GM12878 (cell line): ENCODE measurements around the gene KCTD19. TPM values are rescaled to one million over a fixed set of nuclear protein-coding genes. Genes with fewer than 3 reads are reported as not detected.

ENCODE experiments used
- ATF7 ChIP-seq: fragments of 450-650 bp; IDR thresholded peaks from 2 replicates; pipeline ENCODE4 v1.6.1; 2016; ENCODE audit warnings: low read depth, mild to moderate bottlenecking
- BMI1 ChIP-seq: fragments of 450-650 bp; IDR thresholded peaks from 2 replicates; pipeline ENCODE4 v1.6.1; 2016; ENCODE audit warnings: mild to moderate bottlenecking, moderate library complexity, borderline replicate concordance
- CHD2 ChIP-seq: IDR thresholded peaks from 2 replicates; pipeline ENCODE4 v1.6.1; 2011; ENCODE audit warnings: low read depth, low read length, improper control_type of control experiment, borderline replicate concordance
- EED ChIP-seq: sonication (generic); IDR thresholded peaks from 2 replicates; pipeline ENCODE4 v1.6.1; 2016; ENCODE audit warnings: antibody characterized with exemption, low read depth
- NBN ChIP-seq: fragments of 450-650 bp; IDR thresholded peaks from 2 replicates; pipeline ENCODE4 v1.6.1; 2016
- NFYB ChIP-seq: IDR thresholded peaks from 2 replicates; pipeline ENCODE4 v1.6.1; 2011; ENCODE audit warnings: low read depth, mild to moderate bottlenecking, low read length, improper control_type of control experiment, moderate library complexity; ENCODE audit not compliant: insufficient read depth
- POLR2A ChIP-seq: IDR thresholded peaks from 2 replicates; pipeline ENCODE4 v1.6.1; 2011; ENCODE audit warnings: low read depth, mild to moderate bottlenecking, low read length
- POLR2AphosphoS2 ChIP-seq: IDR thresholded peaks from 2 replicates; pipeline ENCODE4 v1.6.1; 2011; ENCODE audit warnings: low read depth, mild to moderate bottlenecking, low read length, improper control_type of control experiment, moderate library complexity
- RAD21 ChIP-seq: IDR thresholded peaks from 2 replicates; pipeline ENCODE4 v1.6.1; 2011; ENCODE audit warnings: mild to moderate bottlenecking, low read depth, low read length, moderate library complexity; ENCODE audit not compliant: insufficient read depth
- RCOR1 ChIP-seq: conservative IDR thresholded peaks from 2 replicates; pipeline ENCODE4 v1.6.1; 2012; ENCODE audit warnings: low read depth, low read length, improper control_type of control experiment
- SIN3A ChIP-seq: IDR thresholded peaks from 2 replicates; pipeline ENCODE4 v1.6.1; 2012; ENCODE audit warnings: low read depth, low read length, improper control_type of control experiment
- SIX5 ChIP-seq: IDR thresholded peaks from 2 replicates; pipeline ENCODE4 v1.6.1; 2011; ENCODE audit warnings: mild to moderate bottlenecking, low read depth, low read length, moderate library complexity; ENCODE audit not compliant: severe bottlenecking
- SPI1 ChIP-seq: IDR thresholded peaks from 2 replicates; pipeline ENCODE4 v1.6.1; 2011; ENCODE audit warnings: low read depth, mild to moderate bottlenecking, low read length, moderate library complexity, borderline replicate concordance; ENCODE audit not compliant: insufficient read depth
- TAF1 ChIP-seq: IDR thresholded peaks from 2 replicates; pipeline ENCODE4 v1.6.1; 2011; ENCODE audit warnings: mild to moderate bottlenecking, low read depth, low read length, borderline replicate concordance
- polyA plus RNA-seq, 11 experiments: library from polyadenylated mRNA; depleted of rRNA in 4 of 11; unstranded in 6 of 11; stranded (reverse) in 5 of 11; fragments of >200 nt; fragmentation: Nextera tagmentation in 4 of 11; fragmentation: Illumina TruSeq in 1 of 11; extraction: Ambion mirVana in 4 of 11; extraction: Trizol in 1 of 11; gene quantifications; 1 replicate in 1 of 11; 2 replicates in 10 of 11; pipeline versions ENCODE4 v1.2.1 to v1.2.3, GENCODE V29; 2011 to 2016; ENCODE audit warnings: inconsistent platforms in 2 of 11, missing spikeins in 2 of 11, low read depth in 1 of 11
- total RNA-seq, 4 experiments: library from RNA; depleted of rRNA in 3 of 4; stranded (reverse); fragments of >200 nt in 3 of 4; fragmentation: Illumina TruSeq in 1 of 4; extraction: Trizol in 1 of 4; gene quantifications; 2 replicates each; pipeline versions ENCODE4 v1.2.1 to v1.2.3, GENCODE V29; 2013 to 2021
- TF ChIP-seq, protein P1 (sequence below): fragments of 450-650 bp; formaldehyde crosslinking; IDR thresholded peaks from 2 replicates; pipeline ENCODE4 v1.4.0; 2020; ENCODE audit warnings: mild to moderate bottlenecking, moderate library complexity
- TF ChIP-seq, protein P2 (sequence below), 3 experiments: IDR thresholded peaks in 2 of 3; conservative IDR thresholded peaks in 1 of 3; 2 replicates each; pipeline ENCODE4 v1.5.1; 2011; ENCODE audit warnings: low read depth in 3 of 3, low read length in 3 of 3, mild to moderate bottlenecking in 3 of 3, control low read depth in 2 of 3, moderate library complexity in 2 of 3, inconsistent platforms in 1 of 3, mixed read lengths in 1 of 3; ENCODE audit not compliant: control insufficient read depth in 2 of 3, insufficient read depth in 1 of 3; ENCODE audit errors: extremely low read depth in 1 of 3

KCTD19 gene
- total and polyA plus RNA-seq, 10 of the 15 experiments (the other 5 are each of a cell fraction or from before 2014, with no cell fraction given): 1.6 to 8.9 (median 3.9) TPM

DNA sequence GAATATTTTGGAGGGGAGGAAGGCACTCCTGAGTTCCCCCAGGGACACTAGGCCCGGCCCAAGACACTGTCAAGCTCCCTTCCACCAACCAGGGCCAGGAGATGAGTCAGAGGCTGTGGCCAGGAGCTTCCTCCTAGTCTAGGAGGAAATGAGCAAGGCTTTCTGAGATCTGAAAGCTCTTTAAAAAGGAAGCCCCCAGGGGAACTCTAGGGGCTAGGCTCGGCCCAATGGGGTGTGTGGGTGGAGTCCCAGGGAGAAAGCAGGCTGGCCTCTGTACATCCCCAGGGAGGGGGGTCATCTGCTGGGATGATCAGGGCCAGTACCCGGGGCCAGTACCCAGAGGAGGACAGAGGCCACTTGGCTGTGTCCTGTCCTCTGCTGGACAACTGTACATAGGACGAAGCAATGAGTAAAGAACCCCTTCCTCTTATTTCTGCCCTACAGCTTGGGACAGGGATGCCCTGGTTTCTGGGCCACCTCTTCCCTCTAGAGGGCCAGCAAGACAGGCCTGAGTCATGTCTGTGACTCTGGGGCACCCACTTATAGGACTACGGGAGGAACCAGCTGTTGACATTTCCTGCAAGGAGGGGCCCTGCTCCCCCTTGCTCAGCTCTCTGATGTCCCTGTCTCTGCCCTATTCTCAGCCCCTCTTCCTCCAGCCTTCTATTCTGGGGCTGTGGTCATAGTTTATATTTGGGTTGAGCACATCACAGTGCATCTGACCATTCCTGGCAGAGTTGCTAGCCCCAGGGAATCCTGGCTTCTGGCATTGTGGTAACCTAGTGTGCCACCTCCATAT is 82.0 kb downstream of the KCTD19 start (continued):
- TF ChIP-seq SIN3A (0 out of 2 replicates have a peak, but pooled peaks have one; percentile 37), POLR2AphosphoS2 (0 out of 2 replicates have a peak, but pooled peaks have one; percentile 30), BMI1 (no peak), RCOR1 (0 out of 2 replicates have a peak, but pooled peaks have one; percentile 41), RAD21 (no peak), POLR2A (peak; percentile 77), EED (peak; percentile 11; the same call in 1 of the 2 replicates), SPI1 (peak; percentile 58), NBN (peak; percentile 46), CHD2 (no peak), TAF1 (peak; percentile 43; the same call in 1 of the 2 replicates), ATF7 (peak; percentile 74), SIX5 (no peak), NFYB (peak; percentile 80)
- TF ChIP-seq, protein P1, sequence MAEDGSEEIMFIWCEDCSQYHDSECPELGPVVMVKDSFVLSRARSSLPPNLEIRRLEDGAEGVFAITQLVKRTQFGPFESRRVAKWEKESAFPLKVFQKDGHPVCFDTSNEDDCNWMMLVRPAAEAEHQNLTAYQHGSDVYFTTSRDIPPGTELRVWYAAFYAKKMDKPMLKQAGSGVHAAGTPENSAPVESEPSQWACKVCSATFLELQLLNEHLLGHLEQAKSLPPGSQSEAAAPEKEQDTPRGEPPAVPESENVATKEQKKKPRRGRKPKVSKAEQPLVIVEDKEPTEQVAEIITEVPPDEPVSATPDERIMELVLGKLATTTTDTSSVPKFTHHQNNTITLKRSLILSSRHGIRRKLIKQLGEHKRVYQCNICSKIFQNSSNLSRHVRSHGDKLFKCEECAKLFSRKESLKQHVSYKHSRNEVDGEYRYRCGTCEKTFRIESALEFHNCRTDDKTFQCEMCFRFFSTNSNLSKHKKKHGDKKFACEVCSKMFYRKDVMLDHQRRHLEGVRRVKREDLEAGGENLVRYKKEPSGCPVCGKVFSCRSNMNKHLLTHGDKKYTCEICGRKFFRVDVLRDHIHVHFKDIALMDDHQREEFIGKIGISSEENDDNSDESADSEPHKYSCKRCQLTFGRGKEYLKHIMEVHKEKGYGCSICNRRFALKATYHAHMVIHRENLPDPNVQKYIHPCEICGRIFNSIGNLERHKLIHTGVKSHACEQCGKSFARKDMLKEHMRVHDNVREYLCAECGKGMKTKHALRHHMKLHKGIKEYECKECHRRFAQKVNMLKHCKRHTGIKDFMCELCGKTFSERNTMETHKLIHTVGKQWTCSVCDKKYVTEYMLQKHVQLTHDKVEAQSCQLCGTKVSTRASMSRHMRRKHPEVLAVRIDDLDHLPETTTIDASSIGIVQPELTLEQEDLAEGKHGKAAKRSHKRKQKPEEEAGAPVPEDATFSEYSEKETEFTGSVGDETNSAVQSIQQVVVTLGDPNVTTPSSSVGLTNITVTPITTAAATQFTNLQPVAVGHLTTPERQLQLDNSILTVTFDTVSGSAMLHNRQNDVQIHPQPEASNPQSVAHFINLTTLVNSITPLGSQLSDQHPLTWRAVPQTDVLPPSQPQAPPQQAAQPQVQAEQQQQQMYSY (CRISPR knock-in tag): no peak
- TF ChIP-seq, protein P2, sequence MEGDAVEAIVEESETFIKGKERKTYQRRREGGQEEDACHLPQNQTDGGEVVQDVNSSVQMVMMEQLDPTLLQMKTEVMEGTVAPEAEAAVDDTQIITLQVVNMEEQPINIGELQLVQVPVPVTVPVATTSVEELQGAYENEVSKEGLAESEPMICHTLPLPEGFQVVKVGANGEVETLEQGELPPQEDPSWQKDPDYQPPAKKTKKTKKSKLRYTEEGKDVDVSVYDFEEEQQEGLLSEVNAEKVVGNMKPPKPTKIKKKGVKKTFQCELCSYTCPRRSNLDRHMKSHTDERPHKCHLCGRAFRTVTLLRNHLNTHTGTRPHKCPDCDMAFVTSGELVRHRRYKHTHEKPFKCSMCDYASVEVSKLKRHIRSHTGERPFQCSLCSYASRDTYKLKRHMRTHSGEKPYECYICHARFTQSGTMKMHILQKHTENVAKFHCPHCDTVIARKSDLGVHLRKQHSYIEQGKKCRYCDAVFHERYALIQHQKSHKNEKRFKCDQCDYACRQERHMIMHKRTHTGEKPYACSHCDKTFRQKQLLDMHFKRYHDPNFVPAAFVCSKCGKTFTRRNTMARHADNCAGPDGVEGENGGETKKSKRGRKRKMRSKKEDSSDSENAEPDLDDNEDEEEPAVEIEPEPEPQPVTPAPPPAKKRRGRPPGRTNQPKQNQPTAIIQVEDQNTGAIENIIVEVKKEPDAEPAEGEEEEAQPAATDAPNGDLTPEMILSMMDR (IDR thresholded peaks at IDR 0.05 in 2 of 3, conservative IDR thresholded peaks at IDR 0.05 in 1 of 3; ENCODE audit: control insufficient read depth in 2 of 3, extremely low read depth in 1 of 3, insufficient read depth in 1 of 3, low read depth in 3 of 3, low read length in 3 of 3): 0 out of 6 replicates have a peak, but pooled peaks of 1 of the 3 experiments have one; percentile 6
